ENCODE measurements around the gene WRNIP1.

WRNIP1 gene

DNA sequence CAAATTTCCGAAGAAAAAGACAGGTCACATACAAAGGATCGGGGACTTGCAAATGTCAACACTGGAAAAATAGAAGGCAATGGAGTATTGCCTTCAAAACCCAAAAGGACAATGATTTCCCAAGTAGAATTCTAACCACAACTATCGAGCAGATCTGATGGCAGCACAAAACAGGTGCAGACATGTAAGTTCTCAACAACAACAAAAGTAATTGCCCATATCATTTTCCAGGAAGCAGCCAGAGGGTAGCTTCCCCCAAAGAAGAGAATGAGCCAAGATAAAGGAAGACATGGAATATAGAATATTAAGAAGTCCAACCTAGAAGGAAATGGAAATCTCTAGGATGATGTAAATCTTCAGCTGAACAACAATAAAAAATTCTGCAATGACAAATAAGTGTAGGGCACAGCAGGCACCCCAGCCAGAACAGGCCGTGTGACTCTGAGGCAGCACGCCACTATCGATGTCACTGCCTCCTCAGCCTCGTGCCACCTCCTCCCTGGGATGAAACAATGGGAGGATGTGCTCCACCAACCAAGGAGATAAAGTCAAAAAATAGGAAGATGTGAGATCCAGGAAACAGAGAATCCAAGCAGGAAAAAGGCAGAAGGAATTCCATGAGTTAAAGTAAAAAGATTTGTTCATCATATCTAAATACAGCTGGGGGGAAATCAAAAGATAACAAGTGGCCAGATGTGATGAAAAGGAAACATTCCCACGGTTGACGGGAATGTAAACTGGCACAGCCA is 42.3 kb downstream of the WRNIP1 start:
- no peak for DNase-seq (ENCODE audit: low read depth)

DNA sequence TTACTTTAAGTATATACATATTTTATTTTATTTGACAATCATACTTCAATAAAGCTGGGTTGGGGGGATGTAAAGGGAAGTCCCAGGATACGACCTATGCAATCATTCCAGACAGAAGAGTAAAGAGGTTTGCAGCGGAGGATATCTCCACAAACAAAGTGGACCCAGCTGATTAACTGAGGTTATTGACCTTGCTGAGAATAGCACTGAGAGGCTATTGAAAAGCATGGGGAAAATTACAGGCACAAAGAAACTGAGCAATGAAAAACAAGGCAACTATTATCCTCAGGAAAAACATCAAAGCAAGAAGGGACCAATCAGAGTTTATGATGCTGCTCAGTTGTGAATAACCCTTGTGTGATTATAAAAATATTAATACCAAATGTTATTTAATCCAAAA is 43.8 kb downstream of the WRNIP1 start:
- no peak for DNase-seq (ENCODE audit: low read depth)

DNA sequence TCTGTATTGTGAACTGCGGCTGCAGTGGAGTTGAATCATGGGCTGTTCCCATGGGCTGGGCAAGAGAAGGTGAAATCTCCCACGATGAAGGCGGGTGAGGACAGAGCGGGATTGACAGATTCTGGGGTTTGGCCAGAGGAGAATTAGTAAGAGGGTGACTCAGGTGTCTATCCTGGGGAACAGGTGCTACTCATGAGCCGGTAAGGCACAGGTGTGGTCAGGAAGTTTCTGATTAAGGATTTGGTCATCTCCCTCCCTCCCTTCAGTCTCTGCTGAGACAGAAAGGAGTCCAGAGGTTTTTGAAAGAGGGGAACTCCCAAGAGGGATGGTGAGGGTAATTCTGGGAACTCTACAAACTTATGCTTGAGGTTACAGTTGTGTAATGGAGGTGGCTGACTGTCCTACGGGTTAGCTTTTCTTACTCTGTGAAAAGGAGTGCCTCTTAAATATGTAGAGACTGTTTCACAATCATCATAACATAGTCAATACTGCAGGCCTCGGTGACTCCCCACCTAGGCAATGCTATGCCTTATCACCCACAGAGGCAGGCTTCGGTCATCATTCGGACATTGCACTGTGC is 45.0 kb downstream of the WRNIP1 start:
- DNase-seq (ENCODE audit: low read depth): peak; percentile 61

DNA sequence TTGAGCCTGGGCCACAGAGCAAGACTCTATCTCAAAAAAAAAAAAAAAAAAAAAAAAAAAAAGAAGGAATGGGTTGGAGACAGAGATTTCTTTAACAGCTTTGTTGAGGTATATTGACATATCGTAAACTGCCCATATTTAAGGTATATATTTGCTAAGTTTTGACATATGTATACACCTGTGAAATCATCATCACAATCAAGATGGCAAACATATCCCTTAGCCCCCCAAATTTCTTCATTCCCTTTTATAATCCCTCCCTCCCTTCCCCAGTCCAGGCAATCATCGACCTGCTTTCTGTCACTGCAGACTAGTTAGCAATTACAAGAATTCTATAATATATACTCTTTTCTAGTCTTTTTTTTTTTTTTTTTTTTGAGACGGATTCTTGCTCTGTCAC is 47.5 kb downstream of the WRNIP1 start:
- no peak for DNase-seq (ENCODE audit: low read depth)

DNA sequence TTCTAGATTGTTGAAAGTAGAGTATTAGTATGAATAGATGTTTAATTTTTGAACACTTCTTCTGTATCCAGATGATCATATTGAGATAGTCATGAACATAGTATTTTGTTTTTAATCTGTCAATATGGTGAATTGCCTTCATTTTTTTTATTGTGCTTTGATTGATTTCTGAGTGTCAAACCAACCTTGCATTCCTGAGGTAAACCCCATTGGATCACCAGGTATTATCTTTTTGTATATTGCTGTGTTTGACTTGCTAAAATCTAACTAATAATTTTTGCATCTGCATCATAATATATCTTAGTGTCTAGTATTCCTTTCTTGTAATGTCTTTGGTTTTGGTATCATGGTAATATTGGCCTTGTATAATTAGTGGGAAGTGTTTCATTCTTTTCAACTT is 51.0 kb downstream of the WRNIP1 start:
- DNase-seq (ENCODE audit: low read depth): no peak

DNA sequence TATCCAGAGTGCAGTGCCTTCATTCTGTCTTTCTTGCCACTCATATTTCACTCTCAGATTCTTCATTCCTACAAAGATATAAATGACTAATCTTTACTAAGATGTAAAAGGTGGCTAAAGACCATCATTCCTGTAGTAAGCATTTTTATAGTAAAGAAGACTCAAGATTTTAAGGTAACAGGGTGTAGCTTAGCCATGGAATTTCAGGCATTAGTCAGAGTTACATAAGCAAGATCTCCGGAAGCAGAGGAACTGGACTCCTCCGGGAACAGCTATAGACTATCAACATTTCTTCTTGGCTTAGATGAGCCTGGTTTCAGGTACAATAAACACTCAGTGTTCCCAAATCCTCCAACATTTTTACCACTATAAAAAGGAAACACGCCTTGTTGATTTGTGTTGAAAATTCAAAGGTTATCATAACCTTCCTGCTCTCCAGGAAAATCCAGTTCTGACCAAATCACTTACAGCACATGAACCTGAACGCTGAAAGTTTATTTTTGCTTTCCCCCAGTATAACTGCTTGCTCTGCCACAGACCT is 52.8 kb downstream of the WRNIP1 start:
- peak; percentile 64 for DNase-seq (ENCODE audit: low read depth)

DNA sequence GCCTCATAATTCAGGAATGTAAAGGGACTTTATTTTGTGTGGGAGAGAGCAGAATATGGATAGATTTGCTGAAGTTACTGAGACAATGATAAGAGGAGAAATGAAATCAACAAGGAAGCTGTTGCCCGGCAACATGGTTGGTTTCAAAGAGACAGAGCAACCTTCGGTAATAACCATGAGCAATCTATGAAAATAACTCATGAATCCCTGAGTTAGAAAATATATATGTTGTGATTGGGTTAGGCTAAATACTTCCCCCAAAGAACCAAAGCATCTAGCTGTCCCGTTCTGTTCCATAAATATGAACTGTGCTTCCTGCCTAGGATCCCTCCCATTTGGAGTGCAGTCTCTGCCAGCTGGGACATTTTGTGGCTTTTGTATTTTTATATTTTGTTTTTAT is 53.4 kb downstream of the WRNIP1 start:
- peak; percentile 68 for DNase-seq (ENCODE audit: low read depth)

DNA sequence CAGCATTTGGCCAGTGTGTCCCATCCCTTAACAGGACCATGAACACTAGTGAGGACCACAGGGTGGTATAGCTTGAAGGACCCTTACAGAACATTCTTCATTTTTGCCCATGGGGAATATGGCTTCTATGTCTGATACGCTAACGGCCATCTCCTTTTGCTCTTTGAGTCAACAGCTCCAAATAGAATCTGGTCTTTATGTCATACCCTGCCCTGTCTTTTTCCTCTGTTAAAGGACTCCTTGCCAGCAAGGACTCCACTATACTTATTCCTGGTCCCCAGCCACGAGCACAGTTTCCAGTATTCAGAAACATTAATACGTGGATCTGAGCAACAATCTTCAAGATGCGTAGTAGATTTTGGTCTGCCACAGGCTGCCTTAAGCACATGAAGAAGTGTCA is 53.9 kb downstream of the WRNIP1 start:
- DNase-seq (ENCODE audit: low read depth): no peak

DNA sequence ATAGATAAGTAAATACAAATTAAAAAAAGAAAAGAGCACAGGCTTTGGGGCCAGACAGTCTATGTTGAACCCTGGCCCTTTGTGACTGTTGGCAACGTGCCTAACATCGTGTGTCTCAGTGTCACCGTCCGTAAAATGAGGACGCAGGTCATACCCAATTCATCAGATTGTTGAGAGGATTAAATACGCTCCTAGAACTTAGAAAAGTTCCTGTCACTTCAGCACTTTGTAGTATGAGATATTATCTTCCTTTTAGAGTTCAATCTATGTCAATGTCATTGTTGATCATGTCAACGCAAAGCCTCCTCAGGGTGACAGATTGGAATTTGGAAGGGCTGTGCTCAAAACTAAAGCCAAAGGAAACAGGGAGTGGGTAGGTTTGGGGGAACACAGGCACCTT is 54.8 kb downstream of the WRNIP1 start:
- no peak for DNase-seq (ENCODE audit: low read depth)

DNA sequence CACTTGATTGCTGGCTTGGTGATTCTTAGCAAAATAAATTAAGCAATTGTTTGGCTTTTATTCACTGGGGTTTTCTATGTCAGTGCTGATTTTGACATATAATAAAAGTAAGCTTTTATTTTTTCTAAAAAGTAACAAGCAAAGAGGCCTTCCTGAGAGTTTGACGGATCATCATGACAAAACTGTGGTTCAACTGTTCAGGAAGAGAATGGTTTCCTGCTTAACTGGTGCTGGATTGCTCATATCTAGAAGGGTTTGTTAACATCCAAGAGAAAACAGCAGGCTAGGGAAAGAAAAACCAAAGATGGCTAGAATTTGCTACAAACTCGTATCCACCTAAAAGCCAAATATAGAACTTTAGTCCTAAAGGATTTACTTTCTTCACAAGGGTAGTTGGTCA is 55.2 kb downstream of the WRNIP1 start:
- DNase-seq (ENCODE audit: low read depth): peak; percentile 13

DNA sequence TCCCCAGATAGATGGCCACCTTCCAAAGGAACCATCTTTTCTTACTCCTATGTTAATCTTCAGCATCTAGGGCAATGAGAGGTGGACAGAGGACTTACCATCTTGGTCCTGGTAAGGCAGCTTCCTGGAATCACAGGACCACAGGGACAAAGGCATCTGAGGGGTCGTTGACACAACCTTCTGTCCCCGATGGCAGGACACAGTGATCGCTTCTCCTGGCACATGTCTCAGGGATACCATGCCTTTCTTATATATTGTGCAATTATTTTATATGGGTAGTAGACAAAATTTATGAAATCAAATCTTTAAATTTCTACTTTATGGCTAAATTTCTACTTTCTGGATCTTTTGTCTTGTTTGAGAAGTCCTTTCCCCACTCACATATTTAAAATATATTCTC is 56.4 kb downstream of the WRNIP1 start:
- DNase-seq (ENCODE audit: low read depth): no peak

DNA sequence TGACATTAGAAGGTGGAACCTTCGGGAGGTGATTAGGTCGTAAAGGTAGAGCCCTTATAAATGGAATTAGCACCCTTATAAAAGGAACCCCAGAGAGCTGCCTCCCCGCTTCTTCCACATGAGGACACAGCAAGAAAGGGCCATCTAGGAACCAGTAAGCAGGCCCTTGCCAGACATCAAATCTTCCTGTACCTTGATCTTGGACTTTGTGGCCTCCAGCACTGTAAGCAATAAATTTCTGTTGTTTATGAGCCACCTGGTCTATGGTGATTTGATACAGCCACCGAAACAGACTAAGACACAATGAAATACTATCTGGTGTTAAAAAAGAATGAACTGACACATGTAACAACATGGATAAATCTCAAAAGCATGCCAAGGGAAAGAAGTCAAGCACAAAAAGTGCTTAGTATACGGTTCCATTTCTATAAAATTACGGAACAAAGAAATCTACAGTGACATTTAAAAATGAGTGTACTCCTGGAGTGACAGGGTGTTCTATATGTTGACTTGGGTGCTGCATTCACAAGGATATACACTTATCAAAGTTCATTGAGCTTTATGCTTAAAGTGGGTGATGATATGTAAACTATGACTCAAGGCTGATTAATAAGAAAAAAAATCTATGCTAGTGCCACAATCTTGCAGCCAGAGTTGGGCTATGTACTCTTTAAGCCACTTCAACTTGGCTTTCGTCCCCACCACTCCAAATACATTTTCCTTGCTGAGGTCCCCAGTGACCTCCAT is 58.1 kb downstream of the WRNIP1 start:
- no peak for DNase-seq (ENCODE audit: low read depth)

DNA sequence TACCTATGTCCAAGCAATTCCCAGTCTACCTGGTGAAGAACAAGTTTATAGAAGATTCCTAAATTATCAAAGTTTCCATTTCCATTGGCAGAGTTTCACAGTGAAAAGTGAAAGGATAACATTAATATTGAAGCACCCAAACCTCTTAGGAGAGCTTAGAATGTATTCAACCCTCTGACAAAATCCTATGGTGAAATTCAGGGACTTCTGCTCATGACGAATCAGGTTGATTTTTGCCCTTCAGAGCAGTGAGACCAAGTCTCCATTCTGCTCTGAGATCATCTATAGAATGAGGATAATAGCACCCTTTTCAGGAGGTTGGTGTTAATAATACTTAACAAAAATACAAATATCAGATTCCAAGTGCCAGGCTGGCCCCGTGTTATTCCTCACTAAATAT is 60.9 kb downstream of the WRNIP1 start:
- DNase-seq (ENCODE audit: low read depth): no peak

DNA sequence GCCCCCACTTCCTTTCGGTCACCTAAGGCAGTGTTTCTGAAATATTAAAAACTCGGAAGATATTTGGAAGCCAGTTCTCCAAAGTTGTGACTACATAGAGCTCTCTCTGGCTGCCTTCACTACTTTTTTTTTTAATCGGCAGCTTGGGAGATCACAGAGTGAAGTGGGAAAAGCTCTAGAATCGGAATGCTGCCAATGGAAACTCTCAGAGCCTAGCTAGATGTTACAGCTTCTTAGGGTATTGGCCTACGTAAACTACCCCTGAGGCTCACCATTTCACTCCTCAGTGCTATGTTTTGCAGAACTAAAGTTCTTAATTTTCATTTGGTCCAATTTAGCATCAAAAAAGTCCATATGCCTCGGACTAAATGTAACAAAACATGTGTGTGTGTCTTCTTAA is 61.9 kb downstream of the WRNIP1 start:
- DNase-seq (ENCODE audit: low read depth): no peak

DNA sequence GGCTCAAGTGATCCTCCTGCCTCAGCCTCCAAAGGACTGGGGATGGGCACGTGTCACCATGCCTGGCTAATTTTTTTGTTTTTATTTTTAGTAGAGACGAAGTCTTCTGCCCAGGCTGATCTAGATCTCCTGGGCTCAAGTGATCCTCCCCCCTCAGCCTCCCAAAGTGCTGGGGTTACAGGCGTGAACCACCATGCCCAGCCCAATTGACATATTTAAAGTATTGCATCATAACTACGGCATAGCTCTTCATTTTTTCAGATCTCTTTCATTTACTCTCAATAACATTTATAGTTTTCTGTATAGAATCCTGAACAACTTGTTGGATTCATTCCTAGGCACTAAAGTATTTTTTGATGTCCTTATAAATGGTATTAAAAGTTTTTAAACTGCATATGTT is 63.4 kb downstream of the WRNIP1 start:
- DNase-seq (ENCODE audit: low read depth): no peak

DNA sequence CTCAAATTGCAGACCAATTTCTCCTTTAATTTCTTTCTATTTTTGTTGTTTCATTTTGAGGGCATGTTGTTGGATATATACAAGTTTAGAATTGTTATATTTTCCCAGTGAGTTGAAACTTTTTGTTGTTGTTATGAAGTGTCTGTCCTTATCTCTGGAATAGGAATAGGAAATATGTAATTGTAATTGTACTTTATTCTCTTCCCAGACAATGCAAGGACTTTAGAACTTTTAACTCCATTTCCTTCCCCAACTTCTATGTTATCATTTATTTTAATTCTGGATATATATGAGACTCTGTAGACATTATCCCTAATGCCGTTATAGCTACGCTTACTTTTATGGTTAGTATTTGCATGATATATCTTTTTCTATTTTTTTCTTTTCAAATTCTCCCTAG is 64.1 kb downstream of the WRNIP1 start:
- no peak for DNase-seq (ENCODE audit: low read depth)

DNA sequence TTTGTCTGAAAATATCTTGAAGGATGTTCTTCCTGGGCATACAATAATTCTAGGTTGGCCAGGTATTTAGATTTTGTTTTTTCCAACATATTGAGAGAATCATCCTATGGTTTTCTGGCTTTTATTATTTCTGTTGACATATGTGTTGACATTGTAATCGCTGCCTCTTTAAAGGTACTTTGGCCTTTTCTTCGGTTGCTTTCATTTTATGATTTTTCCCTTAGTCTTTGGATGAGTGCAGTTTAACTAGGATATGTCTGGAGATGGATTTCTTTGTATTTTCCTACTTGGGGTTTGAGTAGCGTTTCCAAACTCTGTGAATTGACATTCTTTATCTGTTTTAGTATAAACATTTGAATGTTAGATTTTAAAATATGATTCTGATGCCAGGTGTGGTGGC is 65.0 kb downstream of the WRNIP1 start:
- DNase-seq (ENCODE audit: low read depth): no peak

DNA sequence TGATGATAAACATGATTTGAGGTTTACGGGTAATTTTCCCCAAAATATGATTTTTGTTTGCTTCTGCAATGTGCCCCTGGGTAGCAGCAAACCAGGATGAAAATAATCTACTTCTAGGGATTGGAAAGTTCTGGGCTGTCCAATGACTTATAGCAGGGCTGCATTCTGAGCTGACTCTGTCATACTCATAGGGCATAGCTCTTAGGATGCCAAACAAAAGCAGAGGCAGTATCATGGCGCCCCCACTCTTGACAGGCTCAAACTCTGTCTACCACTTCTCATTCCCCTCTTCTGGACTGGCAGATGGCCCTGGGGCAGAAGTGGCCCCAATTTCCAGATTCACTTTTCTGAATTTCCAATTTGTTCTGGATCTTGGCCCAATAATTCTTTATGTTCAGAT is 66.2 kb downstream of the WRNIP1 start:
- DNase-seq (ENCODE audit: low read depth): no peak

DNA sequence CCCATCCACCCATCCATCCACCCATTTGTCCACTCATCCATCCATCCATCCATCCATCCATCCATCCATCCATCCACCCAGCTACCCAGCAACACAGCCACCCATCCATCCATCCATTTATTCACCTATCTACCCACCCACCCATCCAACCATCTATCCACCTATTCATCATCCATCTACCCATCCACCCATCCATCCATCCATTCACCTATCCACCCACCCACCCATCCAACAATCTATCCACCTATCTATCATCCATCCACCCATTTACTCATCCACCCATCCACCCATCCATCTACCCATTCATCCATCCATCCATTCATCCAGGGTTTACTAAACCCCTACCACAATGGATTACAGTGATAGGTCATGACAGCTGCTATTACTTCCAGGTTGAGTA is 69.1 kb downstream of the WRNIP1 start:
- DNase-seq (ENCODE audit: low read depth): no peak

Data from iris pigment epithelial cell (primary cell).